Urinary bladder (tissue), 4 donors: ENCODE results near the gene PATJ. TPM values are rescaled to one million over a fixed set of nuclear protein-coding genes. Genes with fewer than 3 reads are reported as not detected.

Experiments
- DNase-seq: peaks from one replicate; pipeline ENCODE4 v3.0.0-alpha.2; 2015; ENCODE audit errors: extremely low spot score
- H3K27ac ChIP-seq: one replicate; pipeline ENCODE4 v1.5.1; 2013; ENCODE audit warnings: low read depth, mild to moderate bottlenecking, moderate library complexity
- H3K36me3 ChIP-seq: one replicate; pipeline ENCODE4 v1.6.1; 2013; ENCODE audit warnings: mild to moderate bottlenecking, moderate library complexity; ENCODE audit not compliant: insufficient read depth
- H3K4me1 ChIP-seq: one replicate; pipeline ENCODE4 v1.6.1; 2013; ENCODE audit warnings: mild to moderate bottlenecking, moderate library complexity; ENCODE audit not compliant: insufficient read depth
- H3K4me3 ChIP-seq: one replicate; pipeline ENCODE4 v1.5.1; 2013; ENCODE audit warnings: low read depth, low read length
- WGBS: extraction: QIAGEN DNeasy Blood & Tissue Kit; methylation state at CpG from one replicate; pipeline ENCODE4 v1.1.7; 2013; 5-methylcytosine and 5-hydroxymethylcytosine counted together
- polyA plus RNA-seq: library from polyadenylated mRNA; stranded (reverse); fragments of 200-250 nt; gene quantifications from one replicate; pipeline ENCODE4 v1.2.3, GENCODE V29; 2013
- total RNA-seq: library from RNA; depleted of rRNA; stranded (reverse); fragments of >200 nt; gene quantifications from one replicate; pipeline ENCODE4 v1.2.3, GENCODE V29; 2014
- donor health status: healthy with polysubstance abuse.
- donor health status: healthy.

PATJ gene
- total and polyA plus RNA-seq, 2 donors = 6.6 to 33.1 TPM

GRCh38 chr1:62038594-62039284, 296.5 kb downstream of the PATJ start:
- WGBS = 90% methylated on average over 7 of the region's 7 CpGs

GRCh38 chr1:62040450-62040849, 298.2 kb downstream of the PATJ start:
- H3K36me3 ChIP-seq = no peaks in the 10 kb centered on the region
- WGBS = 45% methylated on average over 2 of the region's 2 CpGs
- H3K27ac ChIP-seq = no peak overlapping the region
- no peak overlapping the region for H3K4me3 ChIP-seq
- no peak for DNase-seq
- no peaks in the 10 kb centered on the region for H3K4me1 ChIP-seq

More at GRCh38 chr1:62038594-62039284, 296.5 kb downstream of the PATJ start:
- no peak overlapping the region for H3K27ac ChIP-seq
- no peak overlapping the region for H3K4me3 ChIP-seq
- H3K4me1 ChIP-seq = no peaks in the 10 kb centered on the region
- DNase-seq = no peak
- no peaks in the 10 kb centered on the region for H3K36me3 ChIP-seq

GRCh38 chr1:62040973-62041372, 298.7 kb downstream of the PATJ start:
- no peaks in the 10 kb centered on the region for H3K4me1 ChIP-seq
- no peak overlapping the region for H3K4me3 ChIP-seq
- DNase-seq = no peak
- no peaks in the 10 kb centered on the region for H3K36me3 ChIP-seq
- no peak overlapping the region for H3K27ac ChIP-seq

GRCh38 chr1:62043154-62043553, 300.9 kb downstream of the PATJ start:
- no peak for DNase-seq

GRCh38 chr1:62045574-62045973, 303.3 kb downstream of the PATJ start:
- DNase-seq = no peak
- 58% methylated on average over 6 of the region's 6 CpGs for WGBS
- no peak overlapping the region for H3K4me3 ChIP-seq
- H3K27ac ChIP-seq = no peak overlapping the region
- H3K36me3 ChIP-seq = no peaks in the 10 kb centered on the region
- H3K4me1 ChIP-seq = no peaks in the 10 kb centered on the region

More at GRCh38 chr1:62043154-62043553, 300.9 kb downstream of the PATJ start:
- H3K4me3 ChIP-seq = no peak overlapping the region
- no peak overlapping the region for H3K27ac ChIP-seq
- H3K4me1 ChIP-seq = no peaks in the 10 kb centered on the region
- H3K36me3 ChIP-seq = no peaks in the 10 kb centered on the region

- no peaks in the 10 kb centered on the region for H3K4me1 ChIP-seq
- WGBS = 98% methylated on average over 7 of the region's 7 CpGs
- H3K36me3 ChIP-seq = no peaks in the 10 kb centered on the region
- H3K4me3 ChIP-seq = no peak overlapping the region
- H3K27ac ChIP-seq = no peak overlapping the region
- DNase-seq = no peak
These were observed 304.6 kb downstream of the PATJ start for GRCh38 chr1:62046927-62047326.

- no peaks in the 10 kb centered on the region for H3K36me3 ChIP-seq
- H3K27ac ChIP-seq = no peak overlapping the region
- no peak for DNase-seq
- WGBS = 95% methylated on average over 3 of the region's 3 CpGs
- H3K4me1 ChIP-seq = no peaks in the 10 kb centered on the region
- no peak overlapping the region for H3K4me3 ChIP-seq
These were observed 307.9 kb downstream of the PATJ start for GRCh38 chr1:62050165-62050564.

GRCh38 chr1:62052946-62053345, 310.7 kb downstream of the PATJ start:
- no peak overlapping the region for H3K27ac ChIP-seq
- no peaks in the 10 kb centered on the region for H3K4me1 ChIP-seq
- no peak for DNase-seq
- no peak overlapping the region for H3K4me3 ChIP-seq
- H3K36me3 ChIP-seq = no peaks in the 10 kb centered on the region

GRCh38 chr1:62054188-62054587, 311.9 kb downstream of the PATJ start:
- 90% methylated on average over 1 of the region's 1 CpG for WGBS
- DNase-seq = no peak
- Histone ChIP-seq H3K4me1 (no peaks in the 10 kb centered on the region), H3K36me3 (no peaks in the 10 kb centered on the region), H3K4me3 (no peak overlapping the region), H3K27ac (no peak overlapping the region)

- no peak for DNase-seq
- no peaks in the 10 kb centered on the region for H3K4me1 ChIP-seq
- WGBS = 94% methylated on average over 4 of the region's 4 CpGs
- no peak overlapping the region for H3K4me3 ChIP-seq
- H3K36me3 ChIP-seq = no peaks in the 10 kb centered on the region
- H3K27ac ChIP-seq = no peak overlapping the region
These were observed 314.9 kb downstream of the PATJ start for GRCh38 chr1:62057230-62057629.

GRCh38 chr1:62057641-62058290, 315.5 kb downstream of the PATJ start:
- Histone ChIP-seq H3K4me3 (no peak overlapping the region), H3K4me1 (no peaks in the 10 kb centered on the region), H3K36me3 (no peaks in the 10 kb centered on the region), H3K27ac (no peak overlapping the region)
- no peak for DNase-seq
- WGBS = 82% methylated on average over 2 of the region's 2 CpGs

GRCh38 chr1:62058956-62059355, 316.7 kb downstream of the PATJ start:
- Histone ChIP-seq H3K4me3 (no peak overlapping the region), H3K27ac (no peak overlapping the region), H3K4me1 (no peaks in the 10 kb centered on the region), H3K36me3 (no peaks in the 10 kb centered on the region)
- WGBS = 51% methylated on average over 3 of the region's 3 CpGs
- DNase-seq = no peak

- no peak for DNase-seq
- no peak overlapping the region for H3K27ac ChIP-seq
- 97% methylated on average over 1 of the region's 1 CpG for WGBS
- H3K4me1 ChIP-seq = no peaks in the 10 kb centered on the region
- H3K4me3 ChIP-seq = no peak overlapping the region
- H3K36me3 ChIP-seq = no peaks in the 10 kb centered on the region
These were observed 319.8 kb downstream of the PATJ start for GRCh38 chr1:62062087-62062486.

GRCh38 chr1:62064829-62065407, 322.6 kb downstream of the PATJ start:
- 88% methylated on average over 4 of the region's 4 CpGs for WGBS
- H3K4me1 ChIP-seq = peaks cover 2% of the 10 kb centered on the region
- no peaks in the 10 kb centered on the region for H3K36me3 ChIP-seq
- no peak for DNase-seq
- H3K4me3 ChIP-seq = no peak overlapping the region
- no peak overlapping the region for H3K27ac ChIP-seq
